GM18502 (cell line): ENCODE data around the gene CCDC17.

Experiments
- ATAC-seq: cut with Tn5 transposase; IDR thresholded peaks from one replicate; pipeline ENCODE4 v1.9.1; 2021; ENCODE audit warnings: mild to moderate bottlenecking; ENCODE audit not compliant: unreplicated experiment, poor library complexity

The CCDC17 gene

GRCh38 chr1:45584351-45585109 is 39.3 kb downstream of the CCDC17 start:
- peak; percentile 38 for ATAC-seq

DNA sequence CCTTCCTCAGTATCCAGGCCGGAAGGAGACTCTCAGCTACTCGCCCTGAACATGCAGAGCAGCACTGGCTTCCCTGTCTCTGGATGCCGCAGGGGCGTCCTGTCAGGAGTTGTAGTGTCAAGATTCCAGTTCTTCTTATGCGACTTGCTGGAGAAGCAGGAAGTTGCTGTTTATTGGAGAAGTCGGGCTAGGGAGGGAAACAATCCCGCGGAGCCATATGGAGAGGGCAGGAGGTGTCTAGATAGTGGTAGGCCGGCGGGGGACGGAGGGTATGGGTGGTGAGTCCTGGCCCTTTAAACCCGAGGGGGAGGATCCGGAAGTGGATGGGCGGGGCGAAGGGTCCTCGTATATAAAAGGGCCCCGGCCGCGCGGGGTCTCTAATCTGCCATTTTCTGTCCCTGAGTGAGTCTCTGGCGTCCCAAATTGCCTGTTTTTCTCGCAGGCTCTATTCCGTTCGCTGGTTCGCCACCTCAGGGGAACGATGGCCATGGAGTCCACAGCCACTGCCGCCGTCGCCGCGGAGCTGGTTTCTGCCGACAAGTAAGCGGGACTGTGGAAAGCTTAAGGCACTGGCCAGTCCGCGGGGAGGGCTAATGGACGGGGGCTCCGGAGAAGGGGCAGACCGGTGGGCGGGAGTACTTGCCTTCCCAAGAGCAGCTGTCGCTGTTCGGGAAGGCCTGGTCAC is 40.0 kb downstream of the CCDC17 start, which contains the start of gene NASP:
NASP (plus strand) TSS at position 376 of the 685 bp plus-strand sequence; CDS start at position 482, 106 bp downstream.
- peak; percentile 57 for ATAC-seq

GRCh38 chr1:45583264-45583665 is 40.6 kb downstream of the CCDC17 start:
- ATAC-seq: peak; percentile 74

DNA sequence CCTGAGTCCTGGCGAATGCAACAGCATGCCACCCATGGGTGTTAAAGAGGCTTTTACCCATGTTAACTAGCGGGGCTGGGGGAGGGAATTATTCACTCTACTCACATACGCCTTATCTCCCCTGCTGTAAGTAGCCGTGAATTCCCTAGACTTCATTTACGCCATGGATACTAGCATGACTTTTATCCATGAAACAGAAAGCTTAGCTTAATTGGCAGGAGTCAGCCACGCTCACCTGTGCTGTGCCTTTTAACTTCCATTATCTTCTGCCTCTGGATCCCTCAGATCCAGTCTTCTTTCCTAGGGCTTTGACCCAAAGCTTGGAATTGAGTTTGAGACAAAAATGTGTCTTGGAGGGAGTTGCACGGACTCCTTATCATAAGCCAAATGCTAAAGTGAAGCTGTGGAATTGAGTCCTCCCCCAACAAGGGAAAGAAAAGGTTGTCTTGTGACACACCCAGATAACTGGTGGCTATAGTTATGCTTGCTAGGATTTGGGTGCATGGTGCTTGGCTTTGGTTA is 49.7 kb downstream of the CCDC17 start:
- no peak for ATAC-seq

GRCh38 chr1:45573231-45573804 is 50.5 kb downstream of the CCDC17 start:
- ATAC-seq: no peak

DNA sequence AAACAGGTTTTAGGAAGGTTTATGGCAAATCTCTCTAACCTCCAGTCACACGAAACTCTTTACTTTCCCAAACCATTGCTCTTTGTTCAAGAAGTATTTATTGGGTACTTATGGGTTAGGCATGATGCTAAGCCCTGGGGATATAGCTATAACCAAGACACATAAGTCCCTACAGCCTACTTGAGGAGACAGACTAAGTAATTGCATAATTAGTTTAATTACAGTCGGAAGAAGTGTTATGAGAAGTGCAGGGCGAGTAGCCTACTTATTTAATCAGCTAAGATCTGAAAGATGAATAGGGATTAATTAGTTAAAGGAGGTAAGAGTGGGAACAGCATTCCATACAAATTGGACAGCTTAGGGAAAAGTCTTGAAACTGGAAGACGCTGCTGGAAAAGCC is 53.2 kb downstream of the CCDC17 start:
- ATAC-seq: no peak
